Panc1 (cell line): ENCODE data around the gene SIGLEC8. TPM values are rescaled to one million over a fixed set of nuclear protein-coding genes. Genes with fewer than 3 reads are reported as not detected.

Experiments used
- ATAC-seq: fragments of 200-7000 bp; cut with Tn5 transposase; 2 replicates; pipeline ENCODE4 v1.9.1; 2020; ENCODE audit warnings: mild to moderate bottlenecking, moderate library complexity
- BruUV-seq: library from RNA; stranded (reverse); fragments of 400-500 nt; replicated peaks from 2 replicates; lab custom pipeline; 2021; lab: Mats Ljungman, UMichigan
- CTCF ChIA-PET: fragments of 300-600 bp; sonication (Branson Sonifier 250); formaldehyde crosslinking; loops from one replicate; lab custom pipeline; 2022; ENCODE audit warnings: antibody characterized with exemption; lab: Charles Lee
- POLR2A ChIA-PET: fragments of 300-600 bp; sonication (Branson Sonifier 250); formaldehyde crosslinking; loops from one replicate; lab custom pipeline; 2022; ENCODE audit warnings: antibody characterized with exemption; lab: Charles Lee
- DNase-seq: peaks from one replicate; pipeline ENCODE4 v3.0.0-alpha.2; 2010; ENCODE audit warnings: low read depth, low spot score
- H3K27ac ChIP-seq: 2 replicates; pipeline ENCODE4 v1.5.1; 2011; ENCODE audit warnings: mild to moderate bottlenecking, low read length, inconsistent platforms
- H3K27me3 ChIP-seq: fragments of 200-500 bp; sonication (Bioruptor generic); 2 replicates; pipeline ENCODE4 v1.6.0; 2014; ENCODE audit warnings: low read length, inconsistent platforms; ENCODE audit not compliant: control insufficient read depth, insufficient read depth
- H3K36me3 ChIP-seq: fragments of 200-500 bp; sonication (Bioruptor generic); 2 replicates; pipeline ENCODE4 v1.5.1; 2014; ENCODE audit warnings: inconsistent platforms, mild to moderate bottlenecking, low read length, moderate library complexity; ENCODE audit not compliant: control insufficient read depth, insufficient read depth
- H3K4me1 ChIP-seq: 2 replicates; pipeline ENCODE4 v1.5.1; 2011; ENCODE audit warnings: inconsistent platforms, mild to moderate bottlenecking, low read length, moderate library complexity; ENCODE audit not compliant: control insufficient read depth, insufficient read depth
- H3K4me3 ChIP-seq, 2 experiments: 2 replicates each; pipeline ENCODE4 v1.5.1; 2011 to 2012; ENCODE audit warnings: low read depth in 2 of 2, low read length in 2 of 2, mild to moderate bottlenecking in 2 of 2, inconsistent platforms in 1 of 2, moderate library complexity in 1 of 2
- H3K9me3 ChIP-seq: fragments of 200-500 bp; sonication (Bioruptor generic); 2 replicates; pipeline ENCODE4 v1.5.1; 2014; ENCODE audit warnings: low read depth, mild to moderate bottlenecking, inconsistent platforms, low read length, moderate library complexity; ENCODE audit not compliant: control insufficient read depth, insufficient read depth
- POLR2AphosphoS5 ChIP-seq: IDR thresholded peaks from 2 replicates; pipeline ENCODE4 v1.6.1; 2012; ENCODE audit warnings: mild to moderate bottlenecking, low read depth, low read length, moderate library complexity
- SIN3A ChIP-seq: IDR thresholded peaks from 2 replicates; pipeline ENCODE4 v1.6.1; 2012; ENCODE audit warnings: low read depth, mild to moderate bottlenecking, low read length, moderate library complexity, borderline replicate concordance; ENCODE audit not compliant: insufficient read depth
- TCF7L2 ChIP-seq: IDR thresholded peaks from 2 replicates; pipeline ENCODE4 v1.6.1; 2011; ENCODE audit warnings: mild to moderate bottlenecking, low read depth, low read length, inconsistent platforms
- in situ Hi-C: cut with HindIII; loops from 2 replicates; pipeline ENCODE4 v1.10.0; 2016; ENCODE audit warnings: low sequenced_read_pairs, low pct_unique_long_range_greater_than_20kb
- intact Hi-C: fragments of 100-400 bp; cut with micrococcal nuclease; formaldehyde crosslinking; loops from one replicate; pipeline ENCODE4 v1.10.0; 2022; ENCODE audit not compliant: unreplicated experiment
- total RNA-seq: library from RNA; stranded (reverse); gene quantifications from one replicate; pipeline ENCODE4 v1.2.1, GENCODE V29; 2021; ENCODE audit not compliant: unreplicated experiment
- TF ChIP-seq, protein P1 (sequence below): fragments of 450-650 bp; IDR thresholded peaks from 2 replicates; pipeline ENCODE4 v1.5.1; 2017; ENCODE audit warnings: mild to moderate bottlenecking
- TF ChIP-seq, protein P2 (sequence below), 2 experiments: IDR thresholded peaks; 2 replicates each; pipeline ENCODE4 v1.6.1; 2011 to 2012; ENCODE audit warnings: low read depth in 2 of 2, control low read depth in 1 of 2, low read length in 1 of 2, mild to moderate bottlenecking in 1 of 2, moderate library complexity in 1 of 2; ENCODE audit not compliant: insufficient read depth in 1 of 2

Gene SIGLEC8
- total RNA-seq, 1 experiment from 2014 or later: not detected

DNA sequence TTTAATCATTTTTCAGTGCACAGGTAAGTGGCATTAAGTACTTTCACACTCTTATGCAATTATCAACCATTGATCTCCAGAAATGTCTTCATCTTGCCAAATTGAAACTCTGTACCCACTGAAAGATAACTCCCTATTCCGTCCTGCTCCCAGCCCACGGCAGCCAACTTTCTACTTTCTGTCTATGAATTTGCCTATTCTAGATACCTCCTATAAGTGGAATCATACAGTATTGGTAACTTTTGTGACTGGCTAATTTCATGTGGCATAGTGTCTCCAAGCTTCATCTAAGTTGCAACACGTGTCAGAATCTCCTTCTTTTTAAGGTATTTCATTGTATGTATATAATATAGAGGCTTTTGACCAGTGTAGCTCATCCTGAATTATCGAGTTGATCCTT lies 14.4 kb upstream of the SIGLEC8 start:
- no peak for DNase-seq
- H3K4me3 ChIP-seq: no peak overlapping the region
- H3K27me3 ChIP-seq: no peaks in the 10 kb centered on the region; the same call in 1 of the 2 replicates
- no TSS peak for BruUV-seq
- ChIA-PET CTCF (interaction anchor here (0.6 to 3.0 kb wide), 3 partner anchors 9 to 188 kb away, joined by 3 to 11 read pairs (median 6); no protein-coding TSS in a partner anchor), POLR2A (no interaction called here)
- no peak overlapping the region for H3K27ac ChIP-seq
- no peak for ATAC-seq
- H3K4me1 ChIP-seq: no peaks in the 10 kb centered on the region
- no peaks in the 10 kb centered on the region for H3K9me3 ChIP-seq
- no peaks in the 10 kb centered on the region for H3K36me3 ChIP-seq
- intact Hi-C loops: loop anchor here (2.0 kb wide), 1 partner anchor 184 kb away; no protein-coding TSS in a partner anchor
- in situ Hi-C loops: no loop called here
- TF ChIP-seq TCF7L2 (no peak), POLR2AphosphoS5 (no peak), SIN3A (no peak)
- TF ChIP-seq, protein P1, sequence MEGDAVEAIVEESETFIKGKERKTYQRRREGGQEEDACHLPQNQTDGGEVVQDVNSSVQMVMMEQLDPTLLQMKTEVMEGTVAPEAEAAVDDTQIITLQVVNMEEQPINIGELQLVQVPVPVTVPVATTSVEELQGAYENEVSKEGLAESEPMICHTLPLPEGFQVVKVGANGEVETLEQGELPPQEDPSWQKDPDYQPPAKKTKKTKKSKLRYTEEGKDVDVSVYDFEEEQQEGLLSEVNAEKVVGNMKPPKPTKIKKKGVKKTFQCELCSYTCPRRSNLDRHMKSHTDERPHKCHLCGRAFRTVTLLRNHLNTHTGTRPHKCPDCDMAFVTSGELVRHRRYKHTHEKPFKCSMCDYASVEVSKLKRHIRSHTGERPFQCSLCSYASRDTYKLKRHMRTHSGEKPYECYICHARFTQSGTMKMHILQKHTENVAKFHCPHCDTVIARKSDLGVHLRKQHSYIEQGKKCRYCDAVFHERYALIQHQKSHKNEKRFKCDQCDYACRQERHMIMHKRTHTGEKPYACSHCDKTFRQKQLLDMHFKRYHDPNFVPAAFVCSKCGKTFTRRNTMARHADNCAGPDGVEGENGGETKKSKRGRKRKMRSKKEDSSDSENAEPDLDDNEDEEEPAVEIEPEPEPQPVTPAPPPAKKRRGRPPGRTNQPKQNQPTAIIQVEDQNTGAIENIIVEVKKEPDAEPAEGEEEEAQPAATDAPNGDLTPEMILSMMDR: no peak
- TF ChIP-seq, protein P2, sequence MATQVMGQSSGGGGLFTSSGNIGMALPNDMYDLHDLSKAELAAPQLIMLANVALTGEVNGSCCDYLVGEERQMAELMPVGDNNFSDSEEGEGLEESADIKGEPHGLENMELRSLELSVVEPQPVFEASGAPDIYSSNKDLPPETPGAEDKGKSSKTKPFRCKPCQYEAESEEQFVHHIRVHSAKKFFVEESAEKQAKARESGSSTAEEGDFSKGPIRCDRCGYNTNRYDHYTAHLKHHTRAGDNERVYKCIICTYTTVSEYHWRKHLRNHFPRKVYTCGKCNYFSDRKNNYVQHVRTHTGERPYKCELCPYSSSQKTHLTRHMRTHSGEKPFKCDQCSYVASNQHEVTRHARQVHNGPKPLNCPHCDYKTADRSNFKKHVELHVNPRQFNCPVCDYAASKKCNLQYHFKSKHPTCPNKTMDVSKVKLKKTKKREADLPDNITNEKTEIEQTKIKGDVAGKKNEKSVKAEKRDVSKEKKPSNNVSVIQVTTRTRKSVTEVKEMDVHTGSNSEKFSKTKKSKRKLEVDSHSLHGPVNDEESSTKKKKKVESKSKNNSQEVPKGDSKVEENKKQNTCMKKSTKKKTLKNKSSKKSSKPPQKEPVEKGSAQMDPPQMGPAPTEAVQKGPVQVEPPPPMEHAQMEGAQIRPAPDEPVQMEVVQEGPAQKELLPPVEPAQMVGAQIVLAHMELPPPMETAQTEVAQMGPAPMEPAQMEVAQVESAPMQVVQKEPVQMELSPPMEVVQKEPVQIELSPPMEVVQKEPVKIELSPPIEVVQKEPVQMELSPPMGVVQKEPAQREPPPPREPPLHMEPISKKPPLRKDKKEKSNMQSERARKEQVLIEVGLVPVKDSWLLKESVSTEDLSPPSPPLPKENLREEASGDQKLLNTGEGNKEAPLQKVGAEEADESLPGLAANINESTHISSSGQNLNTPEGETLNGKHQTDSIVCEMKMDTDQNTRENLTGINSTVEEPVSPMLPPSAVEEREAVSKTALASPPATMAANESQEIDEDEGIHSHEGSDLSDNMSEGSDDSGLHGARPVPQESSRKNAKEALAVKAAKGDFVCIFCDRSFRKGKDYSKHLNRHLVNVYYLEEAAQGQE (IDR thresholded peaks at IDR 0.05; ENCODE audit: insufficient read depth in 1 of 2, low read depth in 2 of 2, low read length in 1 of 2): no peak

DNA sequence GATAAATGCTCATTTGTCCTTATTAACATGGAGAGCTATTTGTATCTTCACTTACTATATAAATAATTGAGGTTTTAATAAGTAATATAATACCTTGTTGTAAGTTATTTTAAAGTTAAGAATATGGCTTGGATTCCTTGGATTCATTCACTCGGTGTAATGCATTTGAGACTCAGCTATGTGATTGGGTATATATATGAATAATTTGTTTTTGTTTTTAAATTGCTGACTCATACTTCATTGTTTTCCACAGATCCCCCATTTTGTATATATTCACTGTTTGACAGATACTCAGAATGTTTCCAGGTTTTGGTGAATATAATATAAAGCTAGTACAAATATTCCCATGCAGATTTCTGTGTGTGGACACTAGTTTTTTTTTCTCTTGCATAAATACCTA lies 13.3 kb upstream of the SIGLEC8 start:
- ChIA-PET CTCF (interaction anchor here (0.6 to 1.1 kb wide), 2 partner anchors 108 to 190 kb away, joined by 3 read pairs; no protein-coding TSS in a partner anchor), POLR2A (no interaction called here)
- Histone ChIP-seq H3K4me3 (no peak overlapping the region), H3K9me3 (no peaks in the 10 kb centered on the region), H3K27ac (no peak overlapping the region), H3K27me3 (no peaks in the 10 kb centered on the region; the same call in 1 of the 2 replicates), H3K36me3 (no peaks in the 10 kb centered on the region), H3K4me1 (no peaks in the 10 kb centered on the region)
- in situ Hi-C loops (no loop called here), intact Hi-C loops (no loop called here)
- BruUV-seq: no TSS peak
- TF ChIP-seq POLR2AphosphoS5 (no peak), SIN3A (no peak), TCF7L2 (no peak)
- TF ChIP-seq, protein P2 (IDR thresholded peaks at IDR 0.05; ENCODE audit: insufficient read depth in 1 of 2, low read depth in 2 of 2, low read length in 1 of 2): no peak
- TF ChIP-seq, protein P1: no peak
- DNase-seq (no peak), ATAC-seq (no peak)
